ENCODE results near the gene CUTA. TPM values are rescaled to one million over a fixed set of nuclear protein-coding genes. Genes with fewer than 3 reads are reported as not detected.

The CUTA gene
- polyA plus RNA-seq, 1 of the 3 experiments (the other 2 are of a cell fraction) = 444 TPM

GRCh38 chr6:33438978-33439594 lies 21.2 kb upstream of the CUTA start:
- Histone ChIP-seq H3F3A (replicated peaks; ENCODE audit: insufficient read depth) (no peaks in the 10 kb centered on the region), H3K9me3 (no peaks in the 10 kb centered on the region), H3K4me2 (no peak overlapping the region), H3K4me1 (ENCODE audit: control insufficient read depth in 1 of 2, insufficient read depth in 2 of 2, low read depth in 1 of 2, low read length in 1 of 2) (no peaks in the 10 kb centered on the region), H3K9ac (no peak overlapping the region), H3K36me3 (replicated peaks in 1 of 2; ENCODE audit: control insufficient read depth in 1 of 2, insufficient read depth in 2 of 2, low read length in 1 of 2) (peaks cover 22 to 38% of the 10 kb centered on the region in 2 experiments), H3K9me2 (no peaks in the 10 kb centered on the region), H3K4me3 (ENCODE audit: low read depth in 2 of 2, low read length in 1 of 2) (no peak overlapping the region), H2AFZ (ENCODE audit: low read depth) (no peak overlapping the region), H3K79me2 (ENCODE audit: insufficient read depth) (no peaks in the 10 kb centered on the region), H3K27me3 (ENCODE audit: insufficient read depth) (no peaks in the 10 kb centered on the region), H3K27ac (ENCODE audit: low read depth in 2 of 2, low read length in 1 of 2) (no peak overlapping the region), H4K20me1 (ENCODE audit: insufficient read depth) (no peaks in the 10 kb centered on the region)
- peak; percentile 16 for DNase-seq
- WGBS (ENCODE audit: low lambda C conversion rate) = 100% methylated on average over 3 of the region's 3 CpGs
- no peak for TF ChIP-seq EP300 (IDR thresholded peaks at IDR 0.05; ENCODE audit: borderline replicate concordance in 1 of 2, low read depth in 1 of 2, low read length in 1 of 2)
- no peak for TF ChIP-seq GABPA (IDR thresholded peaks at IDR 0.05; ENCODE audit: low read depth)
- TF ChIP-seq, protein P1, sequence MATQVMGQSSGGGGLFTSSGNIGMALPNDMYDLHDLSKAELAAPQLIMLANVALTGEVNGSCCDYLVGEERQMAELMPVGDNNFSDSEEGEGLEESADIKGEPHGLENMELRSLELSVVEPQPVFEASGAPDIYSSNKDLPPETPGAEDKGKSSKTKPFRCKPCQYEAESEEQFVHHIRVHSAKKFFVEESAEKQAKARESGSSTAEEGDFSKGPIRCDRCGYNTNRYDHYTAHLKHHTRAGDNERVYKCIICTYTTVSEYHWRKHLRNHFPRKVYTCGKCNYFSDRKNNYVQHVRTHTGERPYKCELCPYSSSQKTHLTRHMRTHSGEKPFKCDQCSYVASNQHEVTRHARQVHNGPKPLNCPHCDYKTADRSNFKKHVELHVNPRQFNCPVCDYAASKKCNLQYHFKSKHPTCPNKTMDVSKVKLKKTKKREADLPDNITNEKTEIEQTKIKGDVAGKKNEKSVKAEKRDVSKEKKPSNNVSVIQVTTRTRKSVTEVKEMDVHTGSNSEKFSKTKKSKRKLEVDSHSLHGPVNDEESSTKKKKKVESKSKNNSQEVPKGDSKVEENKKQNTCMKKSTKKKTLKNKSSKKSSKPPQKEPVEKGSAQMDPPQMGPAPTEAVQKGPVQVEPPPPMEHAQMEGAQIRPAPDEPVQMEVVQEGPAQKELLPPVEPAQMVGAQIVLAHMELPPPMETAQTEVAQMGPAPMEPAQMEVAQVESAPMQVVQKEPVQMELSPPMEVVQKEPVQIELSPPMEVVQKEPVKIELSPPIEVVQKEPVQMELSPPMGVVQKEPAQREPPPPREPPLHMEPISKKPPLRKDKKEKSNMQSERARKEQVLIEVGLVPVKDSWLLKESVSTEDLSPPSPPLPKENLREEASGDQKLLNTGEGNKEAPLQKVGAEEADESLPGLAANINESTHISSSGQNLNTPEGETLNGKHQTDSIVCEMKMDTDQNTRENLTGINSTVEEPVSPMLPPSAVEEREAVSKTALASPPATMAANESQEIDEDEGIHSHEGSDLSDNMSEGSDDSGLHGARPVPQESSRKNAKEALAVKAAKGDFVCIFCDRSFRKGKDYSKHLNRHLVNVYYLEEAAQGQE (IDR thresholded peaks at IDR 0.05; ENCODE audit: low read depth, low read length) = no peak
- TF ChIP-seq, protein P2, sequence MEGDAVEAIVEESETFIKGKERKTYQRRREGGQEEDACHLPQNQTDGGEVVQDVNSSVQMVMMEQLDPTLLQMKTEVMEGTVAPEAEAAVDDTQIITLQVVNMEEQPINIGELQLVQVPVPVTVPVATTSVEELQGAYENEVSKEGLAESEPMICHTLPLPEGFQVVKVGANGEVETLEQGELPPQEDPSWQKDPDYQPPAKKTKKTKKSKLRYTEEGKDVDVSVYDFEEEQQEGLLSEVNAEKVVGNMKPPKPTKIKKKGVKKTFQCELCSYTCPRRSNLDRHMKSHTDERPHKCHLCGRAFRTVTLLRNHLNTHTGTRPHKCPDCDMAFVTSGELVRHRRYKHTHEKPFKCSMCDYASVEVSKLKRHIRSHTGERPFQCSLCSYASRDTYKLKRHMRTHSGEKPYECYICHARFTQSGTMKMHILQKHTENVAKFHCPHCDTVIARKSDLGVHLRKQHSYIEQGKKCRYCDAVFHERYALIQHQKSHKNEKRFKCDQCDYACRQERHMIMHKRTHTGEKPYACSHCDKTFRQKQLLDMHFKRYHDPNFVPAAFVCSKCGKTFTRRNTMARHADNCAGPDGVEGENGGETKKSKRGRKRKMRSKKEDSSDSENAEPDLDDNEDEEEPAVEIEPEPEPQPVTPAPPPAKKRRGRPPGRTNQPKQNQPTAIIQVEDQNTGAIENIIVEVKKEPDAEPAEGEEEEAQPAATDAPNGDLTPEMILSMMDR (IDR thresholded peaks at IDR 0.05) = no peak
- no peak for TF ChIP-seq TCF12 (IDR thresholded peaks at IDR 0.05)
- TF ChIP-seq, protein P3, sequence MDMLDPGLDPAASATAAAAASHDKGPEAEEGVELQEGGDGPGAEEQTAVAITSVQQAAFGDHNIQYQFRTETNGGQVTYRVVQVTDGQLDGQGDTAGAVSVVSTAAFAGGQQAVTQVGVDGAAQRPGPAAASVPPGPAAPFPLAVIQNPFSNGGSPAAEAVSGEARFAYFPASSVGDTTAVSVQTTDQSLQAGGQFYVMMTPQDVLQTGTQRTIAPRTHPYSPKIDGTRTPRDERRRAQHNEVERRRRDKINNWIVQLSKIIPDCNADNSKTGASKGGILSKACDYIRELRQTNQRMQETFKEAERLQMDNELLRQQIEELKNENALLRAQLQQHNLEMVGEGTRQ (IDR thresholded peaks at IDR 0.05; ENCODE audit: borderline replicate concordance, low read depth, low read length) = no peak
- CTCF ChIA-PET = interaction anchor here (1.4 to 3.3 kb wide), 3 partner anchors 8 to 15 kb away, joined by 3 to 16 read pairs (median 4); partner anchors contain the start of gene ZBTB9
- POLR2A ChIA-PET = no interaction called here

DNA sequence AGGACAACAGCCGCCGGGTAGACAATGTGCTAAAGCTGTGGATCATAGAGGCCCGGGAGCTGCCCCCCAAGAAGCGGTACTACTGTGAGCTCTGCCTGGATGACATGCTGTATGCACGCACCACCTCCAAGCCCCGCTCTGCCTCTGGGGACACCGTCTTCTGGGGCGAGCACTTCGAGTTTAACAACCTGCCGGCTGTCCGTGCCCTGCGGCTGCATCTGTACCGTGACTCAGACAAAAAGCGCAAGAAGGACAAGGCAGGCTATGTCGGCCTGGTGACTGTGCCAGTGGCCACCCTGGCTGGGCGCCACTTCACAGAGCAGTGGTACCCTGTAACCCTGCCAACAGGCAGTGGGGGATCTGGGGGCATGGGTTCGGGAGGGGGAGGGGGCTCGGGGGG lies 19.8 kb upstream of the CUTA start:
- Histone ChIP-seq H3K79me2 (ENCODE audit: insufficient read depth) (no peaks in the 10 kb centered on the region), H3K9me3 (no peaks in the 10 kb centered on the region), H3K4me1 (ENCODE audit: control insufficient read depth in 1 of 2, insufficient read depth in 2 of 2, low read depth in 1 of 2, low read length in 1 of 2) (no peaks in the 10 kb centered on the region), H3K4me2 (no peak overlapping the region), H3K36me3 (replicated peaks in 1 of 2; ENCODE audit: control insufficient read depth in 1 of 2, insufficient read depth in 2 of 2, low read length in 1 of 2) (peaks cover 22 to 33% of the 10 kb centered on the region in 2 experiments), H3K4me3 (ENCODE audit: low read depth in 2 of 2, low read length in 1 of 2) (no peak overlapping the region), H4K20me1 (ENCODE audit: insufficient read depth) (no peaks in the 10 kb centered on the region), H3K27me3 (ENCODE audit: insufficient read depth) (no peaks in the 10 kb centered on the region), H2AFZ (ENCODE audit: low read depth) (no peak overlapping the region), H3F3A (replicated peaks; ENCODE audit: insufficient read depth) (no peaks in the 10 kb centered on the region), H3K27ac (ENCODE audit: low read depth in 2 of 2, low read length in 1 of 2) (no peak overlapping the region), H3K9ac (no peak overlapping the region), H3K9me2 (no peaks in the 10 kb centered on the region)
- peak; percentile 16 for DNase-seq
- TF ChIP-seq NFIC (IDR thresholded peaks at IDR 0.05; ENCODE audit: borderline replicate concordance) (no peak), POLR2AphosphoS5 (IDR thresholded peaks at IDR 0.05; ENCODE audit: low read depth, low read length) (no peak), FOXJ3 (CRISPR knock-in tag; IDR thresholded peaks at IDR 0.05) (no peak), RXRA (IDR thresholded peaks at IDR 0.05; ENCODE audit: borderline replicate concordance, low read depth) (no peak), TCF12 (IDR thresholded peaks at IDR 0.05) (no peak), JUND (IDR thresholded peaks at IDR 0.05) (no peak)
- WGBS (ENCODE audit: low lambda C conversion rate) = 90% methylated on average over 12 of the region's 18 CpGs
- POLR2A ChIA-PET = no interaction called here
- CTCF ChIA-PET = interaction anchor here (0.9 to 2.4 kb wide), 2 partner anchors 10 to 12 kb away, joined by 3 to 8 read pairs; no protein-coding TSS in a partner anchor

All from SK-N-SH (cell line).